ENCODE results near the gene CD300LG.

- TF ChIP-seq CTCF (IDR thresholded peaks at IDR 0.05): no peak
- no peak for TF ChIP-seq POLR2A (IDR thresholded peaks at IDR 0.05)
Measured at GRCh38 chr17:43842975-43843325, 4.0 kb upstream of the CD300LG start.

All from right lobe of liver (tissue), 4 donors.